Loucy (cell line): ENCODE data around the gene CLMN.

ENCODE experiments used
- H2AFZ ChIP-seq: fragments of 200-600 bp; sonication (generic); 2 replicates; pipeline ENCODE4 v1.6.0; 2016; ENCODE audit warnings: antibody characterized with exemption, mild to moderate bottlenecking, low read length, moderate library complexity
- H3F3A ChIP-seq: fragments of 200-600 bp; 2 replicates; pipeline ENCODE4 v1.6.0; 2016; ENCODE audit warnings: antibody characterized with exemption, low read depth, mild to moderate bottlenecking
- H3K27me3 ChIP-seq: fragments of 200-600 bp; sonication (generic); 2 replicates; pipeline ENCODE4 v1.6.1; 2014; ENCODE audit warnings: low read length, mild to moderate bottlenecking; ENCODE audit not compliant: insufficient read depth, poor library complexity, severe bottlenecking
- H3K36me3 ChIP-seq: fragments of 200-600 bp; sonication (generic); 2 replicates; pipeline ENCODE4 v1.6.1; 2016; ENCODE audit warnings: low read length; ENCODE audit not compliant: insufficient read depth
- H3K4me1 ChIP-seq: fragments of 200-600 bp; sonication (generic); 2 replicates; pipeline ENCODE4 v1.5.1; 2014; ENCODE audit warnings: low read length, mild to moderate bottlenecking; ENCODE audit not compliant: insufficient read depth, poor library complexity, severe bottlenecking
- H3K4me2 ChIP-seq: fragments of 200-600 bp; sonication (generic); 2 replicates; pipeline ENCODE4 v1.6.0; 2014; ENCODE audit warnings: antibody characterized with exemption, low read length, low read depth, mild to moderate bottlenecking; ENCODE audit not compliant: poor library complexity, severe bottlenecking
- H3K4me3 ChIP-seq: fragments of 200-600 bp; sonication (generic); 2 replicates; pipeline ENCODE4 v1.5.1; 2014; ENCODE audit warnings: low read length, mild to moderate bottlenecking, mixed read lengths; ENCODE audit not compliant: poor library complexity, severe bottlenecking
- H3K79me2 ChIP-seq: fragments of 200-600 bp; sonication (generic); 2 replicates; pipeline ENCODE4 v1.6.1; 2014; ENCODE audit warnings: low read length; ENCODE audit not compliant: insufficient read depth
- H3K9ac ChIP-seq: fragments of 200-600 bp; sonication (generic); 2 replicates; pipeline ENCODE4 v1.6.0; 2014; ENCODE audit warnings: mild to moderate bottlenecking, low read depth, low read length, moderate library complexity; ENCODE audit not compliant: poor library complexity, severe bottlenecking
- H3K9me2 ChIP-seq: fragments of 200-600 bp; sonication (generic); replicated peaks from 2 replicates; pipeline ENCODE4 v1.6.1; 2016; ENCODE audit warnings: low read depth, low read length, mixed read lengths
- H3K9me3 ChIP-seq: fragments of 200-600 bp; sonication (generic); 2 replicates; pipeline ENCODE4 v1.6.1; 2014; ENCODE audit warnings: mild to moderate bottlenecking, antibody characterized with exemption, low read length, low read depth; ENCODE audit not compliant: insufficient read depth
- H4K20me1 ChIP-seq: fragments of 200-600 bp; sonication (generic); 2 replicates; pipeline ENCODE4 v1.6.0; 2014; ENCODE audit warnings: antibody characterized with exemption, low read length, mild to moderate bottlenecking; ENCODE audit not compliant: insufficient read depth, poor library complexity, severe bottlenecking
- EZH2phosphoT487 ChIP-seq: fragments of 200-600 bp; IDR thresholded peaks from 2 replicates; pipeline ENCODE4 v1.6.1; 2018; ENCODE audit warnings: antibody characterized with exemption, mild to moderate bottlenecking, moderate library complexity, borderline replicate concordance
- TF ChIP-seq, protein P1 (sequence below): fragments of 200-600 bp; sonication (generic); conservative IDR thresholded peaks from 2 replicates; pipeline ENCODE4 v1.5.1; 2014; ENCODE audit warnings: mild to moderate bottlenecking, antibody characterized with exemption, low read length

The CLMN gene

DNA sequence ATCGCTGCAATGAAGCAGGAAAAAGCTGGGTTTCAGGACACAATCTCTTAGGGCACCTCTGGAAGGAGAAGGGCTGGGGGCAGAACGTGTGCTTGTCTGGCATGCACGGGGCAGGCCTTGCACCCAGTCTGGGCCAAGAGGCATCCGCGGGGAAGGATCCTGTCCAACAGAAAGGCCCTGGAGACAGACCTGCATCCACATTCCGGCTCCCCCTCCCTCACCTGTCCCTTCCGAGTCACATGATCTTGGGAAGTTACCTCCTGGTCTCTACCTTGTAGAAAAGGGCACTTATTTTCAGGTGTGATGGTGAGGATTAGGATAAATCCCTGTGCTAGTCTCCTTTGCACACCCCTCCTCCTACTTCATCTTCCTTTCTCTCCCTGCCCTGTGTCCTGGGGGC is 25.4 kb downstream of the CLMN start:
- Histone ChIP-seq H3F3A (no peaks in the 10 kb centered on the region), H3K27me3 (no peaks in the 10 kb centered on the region), H3K4me2 (no peak overlapping the region)

DNA sequence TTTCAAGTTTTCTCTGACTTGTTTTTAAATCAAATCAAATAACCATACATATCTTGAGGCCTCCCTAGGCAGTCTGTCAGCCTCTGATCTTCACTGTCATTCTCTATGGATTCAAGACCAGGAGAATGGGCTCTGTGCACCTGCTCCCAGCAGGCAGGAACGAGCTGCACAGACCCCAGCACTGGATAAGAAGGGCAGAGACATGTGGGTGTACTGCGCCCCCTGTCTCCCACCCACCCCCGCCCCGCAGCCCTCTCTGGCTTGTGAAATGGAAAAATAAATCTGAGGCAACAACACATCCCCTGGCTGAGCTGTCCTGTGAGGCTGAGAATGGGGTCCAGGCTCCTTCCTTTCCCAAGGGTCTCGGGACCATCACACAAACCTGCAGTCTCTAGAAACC is 26.3 kb downstream of the CLMN start:
- H3K27me3 ChIP-seq: no peaks in the 10 kb centered on the region
- no peak for TF ChIP-seq EZH2phosphoT487
- TF ChIP-seq, protein P1, sequence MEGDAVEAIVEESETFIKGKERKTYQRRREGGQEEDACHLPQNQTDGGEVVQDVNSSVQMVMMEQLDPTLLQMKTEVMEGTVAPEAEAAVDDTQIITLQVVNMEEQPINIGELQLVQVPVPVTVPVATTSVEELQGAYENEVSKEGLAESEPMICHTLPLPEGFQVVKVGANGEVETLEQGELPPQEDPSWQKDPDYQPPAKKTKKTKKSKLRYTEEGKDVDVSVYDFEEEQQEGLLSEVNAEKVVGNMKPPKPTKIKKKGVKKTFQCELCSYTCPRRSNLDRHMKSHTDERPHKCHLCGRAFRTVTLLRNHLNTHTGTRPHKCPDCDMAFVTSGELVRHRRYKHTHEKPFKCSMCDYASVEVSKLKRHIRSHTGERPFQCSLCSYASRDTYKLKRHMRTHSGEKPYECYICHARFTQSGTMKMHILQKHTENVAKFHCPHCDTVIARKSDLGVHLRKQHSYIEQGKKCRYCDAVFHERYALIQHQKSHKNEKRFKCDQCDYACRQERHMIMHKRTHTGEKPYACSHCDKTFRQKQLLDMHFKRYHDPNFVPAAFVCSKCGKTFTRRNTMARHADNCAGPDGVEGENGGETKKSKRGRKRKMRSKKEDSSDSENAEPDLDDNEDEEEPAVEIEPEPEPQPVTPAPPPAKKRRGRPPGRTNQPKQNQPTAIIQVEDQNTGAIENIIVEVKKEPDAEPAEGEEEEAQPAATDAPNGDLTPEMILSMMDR: no peak
- no peak overlapping the region for H3K9ac ChIP-seq
- no peaks in the 10 kb centered on the region for H3K9me2 ChIP-seq
- no peaks in the 10 kb centered on the region for H4K20me1 ChIP-seq
- no peak overlapping the region for H3K4me3 ChIP-seq
- H3K4me2 ChIP-seq: no peak overlapping the region
- no peaks in the 10 kb centered on the region for H3K9me3 ChIP-seq
- no peaks in the 10 kb centered on the region for H3K36me3 ChIP-seq
- H3F3A ChIP-seq: no peaks in the 10 kb centered on the region
- no peaks in the 10 kb centered on the region for H3K4me1 ChIP-seq
- no peak overlapping the region for H2AFZ ChIP-seq
- H3K79me2 ChIP-seq: no peaks in the 10 kb centered on the region

More for the DNA sequence above, 25.4 kb downstream of the CLMN start:
- Histone ChIP-seq H3K9me3 (no peaks in the 10 kb centered on the region), H3K4me1 (no peaks in the 10 kb centered on the region), H2AFZ (no peak overlapping the region), H3K9ac (no peak overlapping the region), H3K79me2 (no peaks in the 10 kb centered on the region), H3K36me3 (no peaks in the 10 kb centered on the region), H3K4me3 (no peak overlapping the region), H3K9me2 (no peaks in the 10 kb centered on the region), H4K20me1 (no peaks in the 10 kb centered on the region)
- no peak for TF ChIP-seq EZH2phosphoT487
- TF ChIP-seq, protein P1: no peak

DNA sequence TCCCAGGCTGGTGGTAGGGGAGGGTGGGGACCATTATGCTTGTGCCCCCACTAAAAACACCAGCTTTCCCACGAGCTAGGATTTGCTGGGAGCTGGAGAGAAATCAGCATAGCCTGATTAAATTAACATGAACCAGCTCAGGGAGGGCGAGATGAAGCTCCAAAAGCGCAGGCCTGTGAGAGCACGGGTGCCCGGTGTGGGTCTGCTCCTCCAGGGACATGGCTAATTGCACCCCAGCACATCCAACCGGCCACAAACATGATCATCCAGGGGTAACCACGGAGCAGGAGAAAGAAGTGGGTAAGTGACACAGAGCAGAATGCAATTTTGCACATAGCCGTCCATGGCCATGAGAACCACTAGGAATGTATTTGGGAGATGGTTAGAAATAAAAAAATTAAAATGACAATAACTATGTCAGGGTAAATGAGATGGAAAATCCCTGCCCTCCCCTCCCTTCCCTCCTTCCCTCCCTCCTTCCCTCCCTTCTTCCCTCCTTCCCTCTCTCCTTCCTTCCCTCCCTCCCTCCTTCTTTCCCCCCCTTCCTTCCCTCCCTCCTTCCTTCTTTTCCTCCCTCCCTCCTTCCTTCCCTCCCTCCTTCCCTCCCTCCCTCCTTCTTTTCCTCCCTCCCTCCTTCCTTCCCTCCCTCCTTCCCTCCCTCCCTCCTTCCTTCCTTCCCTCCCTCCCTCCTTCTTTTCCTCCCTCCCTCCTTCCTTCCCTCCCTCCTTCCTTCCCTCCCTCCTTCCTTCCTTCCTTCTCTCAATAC is 26.9 kb downstream of the CLMN start:
- H2AFZ ChIP-seq: no peak overlapping the region
- no peaks in the 10 kb centered on the region for H3K36me3 ChIP-seq
- H3K9me3 ChIP-seq: no peaks in the 10 kb centered on the region
- no peaks in the 10 kb centered on the region for H3K4me1 ChIP-seq
- H3K4me3 ChIP-seq: no peak overlapping the region
- H3K79me2 ChIP-seq: no peaks in the 10 kb centered on the region
- no peaks in the 10 kb centered on the region for H4K20me1 ChIP-seq
- H3K4me2 ChIP-seq: no peak overlapping the region
- H3K27me3 ChIP-seq: no peaks in the 10 kb centered on the region
- TF ChIP-seq, protein P1: no peak
- TF ChIP-seq EZH2phosphoT487: no peak
- H3K9ac ChIP-seq: no peak overlapping the region
- no peaks in the 10 kb centered on the region for H3K9me2 ChIP-seq
- no peaks in the 10 kb centered on the region for H3F3A ChIP-seq
